Stomach (tissue), 9 donors: ENCODE data around the gene SPACA7. TPM values are rescaled to one million over a fixed set of nuclear protein-coding genes. Genes with fewer than 3 reads are reported as not detected.

Source experiments
- DNase-seq, 2 donors: peaks; one replicate each; pipeline versions ENCODE4 v3.0.0 to v3.0.0-alpha.2; 2013 to 2019
- H3K27ac ChIP-seq, 5 donors: fragments of 200-600 bp in 4 of 5; sonication (generic) in 4 of 5; one replicate each; pipeline ENCODE4 v1.5.1; 2013 to 2019; ENCODE audit warnings: mild to moderate bottlenecking in 1 of 5, moderate library complexity in 1 of 5
- H3K27me3 ChIP-seq, 3 donors: fragments of 200-600 bp; sonication (generic); one replicate each; pipeline ENCODE4 v1.5.1; 2017 to 2019; ENCODE audit warnings: mixed run types in 1 of 3
- H3K36me3 ChIP-seq, 4 donors: fragments of 200-600 bp; sonication (generic); 1 replicate in 3 of 4; 2 replicates in 1 of 4; pipeline ENCODE4 v1.5.1; 2016 to 2019
- H3K4me1 ChIP-seq, 4 donors: fragments of 200-600 bp; sonication (generic); one replicate each; pipeline ENCODE4 v1.5.1; 2016 to 2019
- H3K4me3 ChIP-seq, 4 donors: fragments of 200-600 bp; sonication (generic) in 3 of 4; one replicate each; pipeline ENCODE4 v1.5.1; 2016 to 2019; ENCODE audit warnings: mild to moderate bottlenecking in 1 of 4
- H3K9me3 ChIP-seq, 4 donors: fragments of 200-600 bp; sonication (generic); one replicate each; pipeline ENCODE4 v1.5.1; 2016 to 2019
- CTCF ChIP-seq, 7 experiments: fragments of 450-650 bp in 4 of 7; fragments of 200-600 bp in 3 of 7; sonication (generic) in 3 of 7; IDR thresholded peaks; one replicate each; pipeline ENCODE4 v1.5.1; 2016 to 2019; ENCODE audit warnings: antibody characterized with exemption in 7 of 7, control low read depth in 2 of 7, mild to moderate bottlenecking in 1 of 7
- EP300 ChIP-seq: sonication (generic); formaldehyde crosslinking; IDR thresholded peaks from one replicate; pipeline ENCODE4 v1.6.1; 2017; ENCODE audit warnings: antibody characterized with exemption
- POLR2A ChIP-seq, 4 donors: fragments of 450-650 bp; IDR thresholded peaks; one replicate each; pipeline ENCODE4 v1.6.1; 2016; ENCODE audit warnings: antibody characterized with exemption in 4 of 4, control low read depth in 2 of 4, mild to moderate bottlenecking in 1 of 4, moderate library complexity in 1 of 4
- POLR2AphosphoS5 ChIP-seq, 3 donors: sonication (generic); formaldehyde crosslinking; IDR thresholded peaks; one replicate each; pipeline ENCODE4 v1.6.1; 2016; ENCODE audit warnings: antibody characterized with exemption in 3 of 3
- WGBS, 5 donors: extraction: QIAGEN DNeasy Blood & Tissue Kit in 3 of 5; methylation state at CpG; one replicate each; pipeline versions ENCODE4 v1.1.5 to v1.1.7; 2013 to 2018; 5-methylcytosine and 5-hydroxymethylcytosine counted together
- intact Hi-C: fragments of 100-400 bp; cut with DNase I; formaldehyde crosslinking; loops from one replicate; pipeline ENCODE4 v1.15.1; 2023; ENCODE audit warnings: low total_unique reads
- polyA plus RNA-seq, 3 donors: library from polyadenylated mRNA; stranded (reverse); fragments of 200-250 nt; gene quantifications; one replicate each; pipeline ENCODE4 v1.2.3, GENCODE V29; 2013
- total RNA-seq, 5 donors: library from RNA; depleted of rRNA; stranded (reverse); fragments of >200 nt; gene quantifications; one replicate each; pipeline versions ENCODE4 v1.1.0 to v1.2.3, GENCODE V29; 2014 to 2016
- donor health status: healthy with polysubstance abuse.
- donor health status: Bipolar disorder and iron deficiency.
- donor health status: healthy.

Gene SPACA7
- total and polyA plus RNA-seq, 8 donors: not detected

GRCh38 chr13:112475889-112476288, 99.7 kb downstream of the SPACA7 start:
- intact Hi-C loops: no loop called here
- peaks cover 0 to 6% (median 2%) of the 10 kb centered on the region in 4 donors for H3K9me3 ChIP-seq
- no peaks in the 10 kb centered on the region for H3K4me1 ChIP-seq
- 77 to 100% (median 97%) methylated on average over 1 of the region's 1 CpG for WGBS, 5 donors
- no peaks in the 10 kb centered on the region for H3K27me3 ChIP-seq
- no peak overlapping the region for H3K4me3 ChIP-seq
- no peak overlapping the region for H3K27ac ChIP-seq
- no peaks in the 10 kb centered on the region for H3K36me3 ChIP-seq
- TF ChIP-seq CTCF (IDR thresholded peaks at IDR 0.05) (no peak), POLR2AphosphoS5 (IDR thresholded peaks at IDR 0.05) (no peak), POLR2A (IDR thresholded peaks at IDR 0.05) (no peak), EP300 (no peak)
- DNase-seq: no peak

GRCh38 chr13:112477070-112477619, 101.0 kb downstream of the SPACA7 start:
- no peaks in the 10 kb centered on the region for H3K27me3 ChIP-seq
- no peak for TF ChIP-seq POLR2AphosphoS5 (IDR thresholded peaks at IDR 0.05)
- no peak for TF ChIP-seq CTCF (IDR thresholded peaks at IDR 0.05)
- no peak for TF ChIP-seq POLR2A (IDR thresholded peaks at IDR 0.05)
- intact Hi-C loops: no loop called here
- H3K4me1 ChIP-seq: no peaks in the 10 kb centered on the region
- 80 to 85% (median 82%) methylated on average over 9 of the region's 9 CpGs for WGBS, 5 donors
- peaks cover 0 to 10% (median 2%) of the 10 kb centered on the region in 4 donors for H3K9me3 ChIP-seq
- no peak overlapping the region for H3K4me3 ChIP-seq
- no peaks in the 10 kb centered on the region for H3K36me3 ChIP-seq
- no peak for DNase-seq
- no peak overlapping the region for H3K27ac ChIP-seq

- H3K36me3 ChIP-seq: peaks cover 0 to 11% (median 10%) of the 10 kb centered on the region in 4 donors
- TF ChIP-seq EP300 (no peak), CTCF (IDR thresholded peaks at IDR 0.05) (no peak), POLR2AphosphoS5 (IDR thresholded peaks at IDR 0.05) (no peak), POLR2A (IDR thresholded peaks at IDR 0.05) (no peak)
- 82 to 90% (median 88%) methylated on average over 7 of the region's 7 CpGs for WGBS, 5 donors
Measured at GRCh38 chr13:112479389-112479788, 103.2 kb downstream of the SPACA7 start.

GRCh38 chr13:112481458-112481857, 105.3 kb downstream of the SPACA7 start:
- intact Hi-C loops: no loop called here
- Histone ChIP-seq H3K27ac (no peak overlapping the region), H3K9me3 (peaks cover 0 to 10% (median 2%) of the 10 kb centered on the region in 4 donors), H3K27me3 (no peaks in the 10 kb centered on the region), H3K4me3 (no peak overlapping the region), H3K36me3 (peaks cover under 1 to 31% (median 30%) of the 10 kb centered on the region in 4 donors), H3K4me1 (no peaks in the 10 kb centered on the region)
- no peak for DNase-seq
- no peak for TF ChIP-seq CTCF (IDR thresholded peaks at IDR 0.05)
- TF ChIP-seq POLR2A (IDR thresholded peaks at IDR 0.05): no peak
- no peak for TF ChIP-seq EP300
- TF ChIP-seq POLR2AphosphoS5 (IDR thresholded peaks at IDR 0.05): no peak

More at GRCh38 chr13:112479389-112479788, 103.2 kb downstream of the SPACA7 start:
- peaks cover 0 to 10% (median 2%) of the 10 kb centered on the region in 4 donors for H3K9me3 ChIP-seq
- no peak overlapping the region for H3K27ac ChIP-seq
- no peaks in the 10 kb centered on the region for H3K4me1 ChIP-seq
- no peak overlapping the region for H3K4me3 ChIP-seq
- DNase-seq: no peak
- intact Hi-C loops: no loop called here
- H3K27me3 ChIP-seq: no peaks in the 10 kb centered on the region
